ENCODE data around the gene STXBP5. TPM values are rescaled to one million over a fixed set of nuclear protein-coding genes. Genes with fewer than 3 reads are reported as not detected.

STXBP5 gene
- total RNA-seq, 1 donor = 89.8 TPM

GRCh38 chr6:147311218-147311617 lies 107.0 kb downstream of the STXBP5 start:
- no peak overlapping the region for H3K4me3 ChIP-seq (ENCODE audit: low read depth, low read length)
- TF ChIP-seq, protein P1, sequence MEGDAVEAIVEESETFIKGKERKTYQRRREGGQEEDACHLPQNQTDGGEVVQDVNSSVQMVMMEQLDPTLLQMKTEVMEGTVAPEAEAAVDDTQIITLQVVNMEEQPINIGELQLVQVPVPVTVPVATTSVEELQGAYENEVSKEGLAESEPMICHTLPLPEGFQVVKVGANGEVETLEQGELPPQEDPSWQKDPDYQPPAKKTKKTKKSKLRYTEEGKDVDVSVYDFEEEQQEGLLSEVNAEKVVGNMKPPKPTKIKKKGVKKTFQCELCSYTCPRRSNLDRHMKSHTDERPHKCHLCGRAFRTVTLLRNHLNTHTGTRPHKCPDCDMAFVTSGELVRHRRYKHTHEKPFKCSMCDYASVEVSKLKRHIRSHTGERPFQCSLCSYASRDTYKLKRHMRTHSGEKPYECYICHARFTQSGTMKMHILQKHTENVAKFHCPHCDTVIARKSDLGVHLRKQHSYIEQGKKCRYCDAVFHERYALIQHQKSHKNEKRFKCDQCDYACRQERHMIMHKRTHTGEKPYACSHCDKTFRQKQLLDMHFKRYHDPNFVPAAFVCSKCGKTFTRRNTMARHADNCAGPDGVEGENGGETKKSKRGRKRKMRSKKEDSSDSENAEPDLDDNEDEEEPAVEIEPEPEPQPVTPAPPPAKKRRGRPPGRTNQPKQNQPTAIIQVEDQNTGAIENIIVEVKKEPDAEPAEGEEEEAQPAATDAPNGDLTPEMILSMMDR (IDR thresholded peaks at IDR 0.05; ENCODE audit: insufficient read depth, low read depth, low read length) = no peak
- DNase-seq (ENCODE audit: low read depth) = no peak

- no peak for DNase-seq (ENCODE audit: low read depth)
- TF ChIP-seq, protein P1 (IDR thresholded peaks at IDR 0.05; ENCODE audit: insufficient read depth, low read depth, low read length) = no peak
- no peak overlapping the region for H3K4me3 ChIP-seq (ENCODE audit: low read depth, low read length)
Measured at GRCh38 chr6:147321260-147321659, 117.0 kb downstream of the STXBP5 start.

GRCh38 chr6:147322299-147323162 lies 118.3 kb downstream of the STXBP5 start:
- peak; percentile 80 for DNase-seq (ENCODE audit: low read depth)
- TF ChIP-seq, protein P1 (IDR thresholded peaks at IDR 0.05; ENCODE audit: insufficient read depth, low read depth, low read length) = no peak
- peak overlapping the region; percentile 18 for H3K4me3 ChIP-seq (ENCODE audit: low read depth, low read length)

- DNase-seq (ENCODE audit: low read depth) = no peak
- TF ChIP-seq, protein P1 (IDR thresholded peaks at IDR 0.05; ENCODE audit: insufficient read depth, low read depth, low read length) = no peak
- H3K4me3 ChIP-seq (ENCODE audit: low read depth, low read length) = no peak overlapping the region
Measured at GRCh38 chr6:147325557-147325956, 121.3 kb downstream of the STXBP5 start.

- TF ChIP-seq, protein P1 (IDR thresholded peaks at IDR 0.05; ENCODE audit: insufficient read depth, low read depth, low read length) = no peak
- no peak overlapping the region for H3K4me3 ChIP-seq (ENCODE audit: low read depth, low read length)
- no peak for DNase-seq (ENCODE audit: low read depth)
Measured at GRCh38 chr6:147331401-147331800, 127.2 kb downstream of the STXBP5 start.

DNA sequence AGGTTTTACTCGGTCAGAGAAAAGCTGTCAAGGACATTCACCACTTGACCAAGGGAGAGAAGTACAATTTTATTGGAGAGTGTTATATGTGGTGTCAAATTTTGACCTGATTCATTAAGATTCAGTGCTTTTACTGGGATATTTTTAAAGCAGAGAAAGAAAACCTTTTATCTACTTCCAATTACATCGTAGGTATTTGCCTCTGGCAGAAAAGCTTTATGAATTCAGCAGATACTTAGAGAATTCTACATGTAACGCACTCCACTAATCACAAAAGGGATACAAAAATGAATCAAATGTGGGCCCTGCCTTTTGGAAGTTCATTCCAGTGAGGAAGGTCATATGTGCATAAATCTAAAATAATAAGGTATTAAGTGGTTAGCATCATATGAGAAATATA lies 133.7 kb downstream of the STXBP5 start:
- no peak overlapping the region for H3K4me3 ChIP-seq (ENCODE audit: low read depth, low read length)
- TF ChIP-seq, protein P1 (IDR thresholded peaks at IDR 0.05; ENCODE audit: insufficient read depth, low read depth, low read length) = no peak
- no peak for DNase-seq (ENCODE audit: low read depth)

Data from fibroblast of villous mesenchyme (primary cell).